ENCODE measurements around the gene TENT4B. TPM values are rescaled to one million over a fixed set of nuclear protein-coding genes. Genes with fewer than 3 reads are reported as not detected.

The TENT4B gene
- total RNA-seq, 1 donor from 2014 or later, result 15.2 TPM

- no peaks in the 10 kb centered on the region for H3K9me3 ChIP-seq (ENCODE audit: low read depth)
- H4K20me1 ChIP-seq (ENCODE audit: low read depth), result no peaks in the 10 kb centered on the region
- Mint-ChIP-seq H3K27me3 (ENCODE audit: insufficient read depth, low read depth) (peaks cover 4% of the 10 kb centered on the region), H3K9me3 (peaks cover 2% of the 10 kb centered on the region), H3K36me3 (no peaks in the 10 kb centered on the region), H3K4me3 (no peak overlapping the region), H3K4me1 (no peaks in the 10 kb centered on the region), H3K27ac (no peak overlapping the region)
- no peak for DNase-seq (ENCODE audit: low spot score)
- no peak overlapping the region for H3K27ac ChIP-seq
- H3K4me1 ChIP-seq, result no peaks in the 10 kb centered on the region
- H2AFZ ChIP-seq (replicated peaks), result no peak overlapping the region
- no peak overlapping the region for H3K4me2 ChIP-seq
- H3K27me3 ChIP-seq, result no peaks in the 10 kb centered on the region
- no peaks in the 10 kb centered on the region for H3F3A ChIP-seq (ENCODE audit: low read depth)
- H3K36me3 ChIP-seq, result no peaks in the 10 kb centered on the region
- H3K79me2 ChIP-seq (ENCODE audit: low read depth), result no peaks in the 10 kb centered on the region
- H3K4me3 ChIP-seq, result no peak overlapping the region
- H3K9ac ChIP-seq, result no peak overlapping the region
- no peak for TF ChIP-seq EZH2phosphoT487 (IDR thresholded peaks at IDR 0.05)
- no peak for TF ChIP-seq CTCF (IDR thresholded peaks at IDR 0.05)
- TF ChIP-seq EZH2 (IDR thresholded peaks at IDR 0.05), result no peak
Observed at GRCh38 chr16:50275098-50275415, 122.0 kb downstream of the TENT4B start.

- no peak for DNase-seq (ENCODE audit: low spot score)
- H3K27me3 ChIP-seq, result no peaks in the 10 kb centered on the region
- no peaks in the 10 kb centered on the region for H3K36me3 ChIP-seq
- Mint-ChIP-seq H3K36me3 (no peaks in the 10 kb centered on the region), H3K27ac (no peak overlapping the region), H3K9me3 (peaks cover 2% of the 10 kb centered on the region), H3K4me1 (no peaks in the 10 kb centered on the region), H3K27me3 (ENCODE audit: insufficient read depth, low read depth) (peaks cover 4% of the 10 kb centered on the region), H3K4me3 (no peak overlapping the region)
- no peak overlapping the region for H3K4me3 ChIP-seq
- TF ChIP-seq CTCF (IDR thresholded peaks at IDR 0.05) (no peak), EZH2phosphoT487 (IDR thresholded peaks at IDR 0.05) (no peak), EZH2 (IDR thresholded peaks at IDR 0.05) (no peak)
- H3K79me2 ChIP-seq (ENCODE audit: low read depth), result no peaks in the 10 kb centered on the region
- H3K9ac ChIP-seq, result no peak overlapping the region
- no peaks in the 10 kb centered on the region for H3K4me1 ChIP-seq
- no peaks in the 10 kb centered on the region for H3F3A ChIP-seq (ENCODE audit: low read depth)
- H3K4me2 ChIP-seq, result no peak overlapping the region
- H2AFZ ChIP-seq (replicated peaks), result no peak overlapping the region
- no peaks in the 10 kb centered on the region for H4K20me1 ChIP-seq (ENCODE audit: low read depth)
- H3K9me3 ChIP-seq (ENCODE audit: low read depth), result no peaks in the 10 kb centered on the region
- H3K27ac ChIP-seq, result no peak overlapping the region
Observed at GRCh38 chr16:50275428-50276325, 122.6 kb downstream of the TENT4B start.

GRCh38 chr16:50276326-50276640 lies 123.2 kb downstream of the TENT4B start:
- H3K36me3 Mint-ChIP-seq, result no peaks in the 10 kb centered on the region
- Histone ChIP-seq H3K9me3 (ENCODE audit: low read depth) (no peaks in the 10 kb centered on the region), H3K9ac (no peak overlapping the region), H3K27ac (no peak overlapping the region), H2AFZ (replicated peaks) (no peak overlapping the region), H3K36me3 (no peaks in the 10 kb centered on the region), H3K4me1 (no peaks in the 10 kb centered on the region), H3K79me2 (ENCODE audit: low read depth) (no peaks in the 10 kb centered on the region), H4K20me1 (ENCODE audit: low read depth) (no peaks in the 10 kb centered on the region), H3K27me3 (no peaks in the 10 kb centered on the region), H3K4me2 (no peak overlapping the region), H3K4me3 (no peak overlapping the region), H3F3A (ENCODE audit: low read depth) (no peaks in the 10 kb centered on the region)
- H3K9me3 Mint-ChIP-seq, result peaks cover 2% of the 10 kb centered on the region
- H3K4me1 Mint-ChIP-seq, result no peaks in the 10 kb centered on the region
- no peak overlapping the region for H3K27ac Mint-ChIP-seq
- no peak for TF ChIP-seq CTCF (IDR thresholded peaks at IDR 0.05)
- TF ChIP-seq EZH2phosphoT487 (IDR thresholded peaks at IDR 0.05), result no peak
- TF ChIP-seq EZH2 (IDR thresholded peaks at IDR 0.05), result no peak
- H3K27me3 Mint-ChIP-seq (ENCODE audit: insufficient read depth, low read depth), result peaks cover 4% of the 10 kb centered on the region
- H3K4me3 Mint-ChIP-seq, result no peak overlapping the region
- no peak for DNase-seq (ENCODE audit: low spot score)

Data from neural progenitor cell (in vitro differentiated cells).